ENCODE data around the gene ZNRD2. TPM values are rescaled to one million over a fixed set of nuclear protein-coding genes. Genes with fewer than 3 reads are reported as not detected.
"Not testable (repeated sequence)": the region's sequence is repeated elsewhere in the genome, so short reads cannot be mapped to it uniquely, and the experiment has no call there.

ZNRD2 gene
- total and polyA plus RNA-seq, 2 of the 8 experiments (the other 6 are each of a cell fraction or from before 2014, with no cell fraction given): 53.4 to 125 TPM

- TF ChIP-seq RXRA (IDR thresholded peaks at IDR 0.05; ENCODE audit: insufficient read depth, low read depth, low read length): no peak
- no peak for TF ChIP-seq BCL11A (IDR thresholded peaks at IDR 0.05; ENCODE audit: low read depth in 2 of 2, low read length in 2 of 2)
- TF ChIP-seq SUZ12 (IDR thresholded peaks at IDR 0.05; ENCODE audit: low read length): no peak
- no peak for TF ChIP-seq BACH1 (IDR thresholded peaks at IDR 0.05; ENCODE audit: low read length)
Measured at GRCh38 chr11:65563601-65564000, 6.7 kb upstream of the ZNRD2 start (continued).

GRCh38 chr11:65564879-65565559 is 5.3 kb upstream of the ZNRD2 start:
- 93% methylated on average over 12 of the region's 12 CpGs; no CpG with 5 or more reads in 1 of the 2 experiments for WGBS, 2 experiments (ENCODE audit: extremely low coverage in 1 of 2, insufficient coverage in 1 of 2, insufficient read length in 1 of 2, insufficient replicate concordance in 2 of 2, low coverage in 1 of 2, low lambda C conversion rate in 2 of 2, missing lambda C conversion rate in 1 of 2)
- not testable (repeated sequence) for H2BK20ac ChIP-seq (ENCODE audit: low read length); H4K20me1 ChIP-seq (replicated peaks in 1 of 2; ENCODE audit: control insufficient read depth in 1 of 2, insufficient read depth in 2 of 2, low read length in 2 of 2); DNase-seq (ENCODE audit: low read depth in 1 of 2, low spot score in 2 of 2); H2BK15ac ChIP-seq (ENCODE audit: low read length); H3K79me1 ChIP-seq (ENCODE audit: low read depth, low read length); H4K5ac ChIP-seq (ENCODE audit: insufficient read length, low read depth, low read length); H3K27ac ChIP-seq (ENCODE audit: low read depth, low read length); H3K79me2 ChIP-seq (ENCODE audit: control insufficient read depth in 1 of 2, insufficient read depth in 2 of 2, low read length in 2 of 2); H2BK120ac ChIP-seq (replicated peaks; ENCODE audit: low read depth, low read length); H4K8ac ChIP-seq (ENCODE audit: extremely low read depth, insufficient read depth, low read length); H3K4ac ChIP-seq (replicated peaks; ENCODE audit: insufficient read length, low read depth, low read length); H3K23me2 ChIP-seq (ENCODE audit: low read depth, low read length); H3K56ac ChIP-seq (replicated peaks; ENCODE audit: insufficient read length, low read depth, low read length); H3K4me3 ChIP-seq (ENCODE audit: extremely low read depth in 1 of 4, insufficient read depth in 2 of 4, low read depth in 3 of 4, low read length in 4 of 4); H4K91ac ChIP-seq (replicated peaks; ENCODE audit: insufficient read length, low read length); H3K18ac ChIP-seq (ENCODE audit: extremely low read depth, low read length); H3K4me2 ChIP-seq (ENCODE audit: insufficient read depth in 1 of 2, low read depth in 2 of 2, low read length in 2 of 2); H3K9ac ChIP-seq (replicated peaks in 1 of 4; ENCODE audit: extremely low read depth in 1 of 4, low read depth in 3 of 4, low read length in 3 of 4); H3K9me3 ChIP-seq (ENCODE audit: insufficient read depth in 2 of 2, low read depth in 1 of 2, low read length in 1 of 2); H3K27me3 ChIP-seq (replicated peaks in 1 of 4; ENCODE audit: control insufficient read depth in 3 of 4, extremely low read depth in 1 of 4, insufficient read depth in 3 of 4, low read length in 3 of 4); H2AFZ ChIP-seq (ENCODE audit: low read length); H3K36me3 ChIP-seq (ENCODE audit: control insufficient read depth in 2 of 4, insufficient read depth in 4 of 4, low read length in 3 of 4); FAIRE-seq; H3K14ac ChIP-seq (ENCODE audit: insufficient read length); H2AK5ac ChIP-seq (ENCODE audit: low read depth, low read length); H3K23ac ChIP-seq (ENCODE audit: insufficient read length); H2BK5ac ChIP-seq (ENCODE audit: low read depth, low read length); H2BK12ac ChIP-seq (ENCODE audit: low read depth, low read length)
- peaks cover 0 to 19% (median 15%) of the 10 kb centered on the region in 4 experiments; a peak in 6 of 7 replicates for H3K4me1 ChIP-seq (replicated peaks in 1 of 4; ENCODE audit: control insufficient read depth in 3 of 4, insufficient read depth in 4 of 4, low read length in 3 of 4)
- POLR2A ChIA-PET (ENCODE audit: partially characterized antibody): interaction anchor here (1.5 to 1.6 kb wide), 2 partner anchors 17 to 18 kb away, joined by 4 read pairs; no protein-coding TSS in a partner anchor
- CTCF ChIA-PET (ENCODE audit: partially characterized antibody): interaction anchor here (0.6 to 16.3 kb wide), 6 partner anchors 11 to 59 kb away, joined by 3 to 284 read pairs (median 18); partner anchors contain the start of gene EHBP1L1
